Glomerular visceral epithelial cell (primary cell): Measurements from ENCODE around the gene ADGRL3.
"Not testable (repeated sequence)": the region's sequence is repeated elsewhere in the genome, so short reads cannot be mapped to it uniquely, and the experiment has no call there.

Experiments
- DNase-seq: peaks from one replicate; pipeline ENCODE4 v3.0.0-alpha.2; 2016; ENCODE audit errors: extremely low spot score

Gene ADGRL3

GRCh38 chr4:61812171-61812570, 612.0 kb downstream of the ADGRL3 start:
- no peak for DNase-seq

- DNase-seq: no peak
Observed at GRCh38 chr4:61817071-61817470, 616.9 kb downstream of the ADGRL3 start.

- no peak for DNase-seq
Observed at GRCh38 chr4:61820136-61820535, 620.0 kb downstream of the ADGRL3 start.

GRCh38 chr4:61824454-61824853, 624.3 kb downstream of the ADGRL3 start:
- no peak for DNase-seq

- DNase-seq: no peak
Observed at GRCh38 chr4:61827907-61828391, 627.8 kb downstream of the ADGRL3 start.

- DNase-seq: no peak
Observed at GRCh38 chr4:61828960-61829359, 628.8 kb downstream of the ADGRL3 start.

- DNase-seq: no peak
Observed at GRCh38 chr4:61831987-61832386, 631.9 kb downstream of the ADGRL3 start.

GRCh38 chr4:61837395-61837794, 637.3 kb downstream of the ADGRL3 start:
- no peak for DNase-seq

GRCh38 chr4:61838072-61838471, 637.9 kb downstream of the ADGRL3 start:
- no peak for DNase-seq

- no peak for DNase-seq
Observed at GRCh38 chr4:61841714-61842113, 641.6 kb downstream of the ADGRL3 start.

GRCh38 chr4:61851126-61851525, 651.0 kb downstream of the ADGRL3 start:
- no peak for DNase-seq

GRCh38 chr4:61852105-61852504, 652.0 kb downstream of the ADGRL3 start:
- DNase-seq: not testable (repeated sequence)

- DNase-seq: no peak
Observed at GRCh38 chr4:61853041-61853440, 652.9 kb downstream of the ADGRL3 start.

GRCh38 chr4:61860376-61860775, 660.2 kb downstream of the ADGRL3 start:
- DNase-seq: no peak

GRCh38 chr4:61864286-61864685, 664.2 kb downstream of the ADGRL3 start:
- no peak for DNase-seq

- DNase-seq: no peak
Observed at GRCh38 chr4:61866378-61867030, 666.4 kb downstream of the ADGRL3 start.

- DNase-seq: no peak
Observed at GRCh38 chr4:61872983-61873382, 672.9 kb downstream of the ADGRL3 start.

- no peak for DNase-seq
Observed at GRCh38 chr4:61877266-61877665, 677.1 kb downstream of the ADGRL3 start.

GRCh38 chr4:61877893-61878292, 677.8 kb downstream of the ADGRL3 start:
- no peak for DNase-seq

GRCh38 chr4:61882381-61882780, 682.3 kb downstream of the ADGRL3 start:
- no peak for DNase-seq

GRCh38 chr4:61886131-61886530, 686.0 kb downstream of the ADGRL3 start:
- DNase-seq: no peak

GRCh38 chr4:61889117-61889516, 689.0 kb downstream of the ADGRL3 start:
- DNase-seq: no peak

GRCh38 chr4:61890321-61890720, 690.2 kb downstream of the ADGRL3 start:
- DNase-seq: no peak

GRCh38 chr4:61891953-61892352, 691.8 kb downstream of the ADGRL3 start:
- DNase-seq: no peak
